ENCODE measurements around the gene C3orf18. TPM values are rescaled to one million over a fixed set of nuclear protein-coding genes. Genes with fewer than 3 reads are reported as not detected.

C3orf18 gene
- total RNA-seq, 1 donor from 2014 or later: 10.8 TPM

DNA sequence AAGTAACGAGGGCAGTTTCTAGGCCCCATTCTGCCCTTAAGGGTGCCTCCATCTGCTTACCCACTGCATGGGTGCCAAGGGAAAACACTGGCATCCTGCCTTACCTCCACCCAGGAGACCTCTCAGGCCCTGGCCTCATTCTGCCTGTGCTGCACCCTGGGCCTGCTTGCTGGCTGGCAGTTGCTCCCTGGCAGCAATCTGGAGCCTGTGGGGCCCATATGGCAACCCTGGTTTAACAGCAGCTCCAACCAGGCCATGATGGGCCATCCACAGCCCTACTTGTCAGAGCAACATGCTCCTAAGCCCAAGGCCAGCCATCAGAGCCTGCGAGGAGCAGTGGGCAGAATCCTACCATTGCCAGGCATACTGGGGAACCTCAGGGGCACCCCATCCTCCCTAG lies 3.7 kb downstream of the C3orf18 start:
- intact Hi-C loops (cut with DNase I): no loop called here
- Histone ChIP-seq H3K4me3 (no peak overlapping the region), H3K36me3 (no peaks in the 10 kb centered on the region), H3K4me1 (peaks cover 24% of the 10 kb centered on the region), H3K27me3 (no peaks in the 10 kb centered on the region), H3K27ac (no peak overlapping the region), H3K9me3 (no peaks in the 10 kb centered on the region)
- DNase-seq (ENCODE audit: extremely low spot score in 2 of 2): no peak
- TF ChIP-seq POLR2AphosphoS5 (IDR thresholded peaks at IDR 0.05; ENCODE audit: insufficient read depth in 1 of 2, low read depth in 1 of 2): no peak
- no peak for TF ChIP-seq POLR2A (IDR thresholded peaks at IDR 0.05)
- TF ChIP-seq, protein P1, sequence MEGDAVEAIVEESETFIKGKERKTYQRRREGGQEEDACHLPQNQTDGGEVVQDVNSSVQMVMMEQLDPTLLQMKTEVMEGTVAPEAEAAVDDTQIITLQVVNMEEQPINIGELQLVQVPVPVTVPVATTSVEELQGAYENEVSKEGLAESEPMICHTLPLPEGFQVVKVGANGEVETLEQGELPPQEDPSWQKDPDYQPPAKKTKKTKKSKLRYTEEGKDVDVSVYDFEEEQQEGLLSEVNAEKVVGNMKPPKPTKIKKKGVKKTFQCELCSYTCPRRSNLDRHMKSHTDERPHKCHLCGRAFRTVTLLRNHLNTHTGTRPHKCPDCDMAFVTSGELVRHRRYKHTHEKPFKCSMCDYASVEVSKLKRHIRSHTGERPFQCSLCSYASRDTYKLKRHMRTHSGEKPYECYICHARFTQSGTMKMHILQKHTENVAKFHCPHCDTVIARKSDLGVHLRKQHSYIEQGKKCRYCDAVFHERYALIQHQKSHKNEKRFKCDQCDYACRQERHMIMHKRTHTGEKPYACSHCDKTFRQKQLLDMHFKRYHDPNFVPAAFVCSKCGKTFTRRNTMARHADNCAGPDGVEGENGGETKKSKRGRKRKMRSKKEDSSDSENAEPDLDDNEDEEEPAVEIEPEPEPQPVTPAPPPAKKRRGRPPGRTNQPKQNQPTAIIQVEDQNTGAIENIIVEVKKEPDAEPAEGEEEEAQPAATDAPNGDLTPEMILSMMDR (IDR thresholded peaks at IDR 0.05): no peak

DNA sequence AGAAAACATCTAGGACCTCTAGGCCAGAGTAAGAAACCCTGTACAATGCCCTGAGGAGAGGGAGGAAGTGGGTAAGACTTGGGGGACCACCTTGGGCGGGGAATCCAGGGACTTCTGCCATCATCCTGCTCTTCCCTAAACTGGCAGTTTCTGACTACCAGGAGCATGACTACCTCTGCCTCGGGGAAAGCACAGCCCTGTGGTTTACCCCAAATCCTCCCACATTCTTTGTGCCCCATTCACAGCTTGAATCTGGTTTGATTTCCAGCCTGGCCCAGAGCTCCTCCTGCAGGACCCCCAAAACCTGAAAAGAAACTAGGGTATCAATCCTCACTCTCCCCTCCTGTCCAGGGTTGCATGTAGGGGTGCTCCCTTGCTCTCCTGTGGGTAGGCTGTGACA lies 4.7 kb downstream of the C3orf18 start:
- no peak overlapping the region for H3K27ac ChIP-seq
- H3K4me3 ChIP-seq: no peak overlapping the region
- H3K4me1 ChIP-seq: peaks cover 14% of the 10 kb centered on the region
- intact Hi-C loops (cut with DNase I): no loop called here
- H3K36me3 ChIP-seq: no peaks in the 10 kb centered on the region
- H3K27me3 ChIP-seq: no peaks in the 10 kb centered on the region
- no peak for DNase-seq (ENCODE audit: extremely low spot score in 2 of 2)
- TF ChIP-seq, protein P1 (IDR thresholded peaks at IDR 0.05): no peak
- TF ChIP-seq POLR2A (IDR thresholded peaks at IDR 0.05) (no peak), POLR2AphosphoS5 (IDR thresholded peaks at IDR 0.05; ENCODE audit: insufficient read depth in 1 of 2, low read depth in 1 of 2) (no peak)
- no peaks in the 10 kb centered on the region for H3K9me3 ChIP-seq

DNA sequence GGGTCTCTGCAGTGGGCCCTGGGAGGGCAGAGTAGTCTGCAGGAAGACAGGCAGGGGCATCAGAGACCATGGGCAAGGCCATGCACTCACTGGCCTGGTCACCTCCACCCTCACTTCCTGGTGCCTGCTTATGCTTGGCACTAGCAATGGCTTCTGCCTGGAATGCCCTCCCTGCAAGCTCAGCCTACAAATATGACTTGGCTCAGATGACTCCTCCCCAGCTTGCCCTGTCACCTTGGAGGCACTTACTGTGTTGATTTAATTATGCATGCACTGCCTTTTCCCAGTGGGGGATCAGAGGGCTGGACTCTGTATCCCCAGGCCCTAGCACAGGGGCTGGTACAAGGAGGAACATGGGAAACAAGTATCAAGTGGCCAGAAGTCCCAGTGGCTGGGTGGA lies 7.8 kb downstream of the C3orf18 start:
- Histone ChIP-seq H3K4me1 (no peaks in the 10 kb centered on the region), H3K36me3 (no peaks in the 10 kb centered on the region), H3K9me3 (no peaks in the 10 kb centered on the region), H3K4me3 (no peak overlapping the region), H3K27me3 (no peaks in the 10 kb centered on the region), H3K27ac (no peak overlapping the region)
- TF ChIP-seq POLR2AphosphoS5 (IDR thresholded peaks at IDR 0.05; ENCODE audit: insufficient read depth in 1 of 2, low read depth in 1 of 2): no peak
- TF ChIP-seq, protein P1 (IDR thresholded peaks at IDR 0.05): no peak
- no peak for TF ChIP-seq POLR2A (IDR thresholded peaks at IDR 0.05)
- DNase-seq (ENCODE audit: extremely low spot score in 2 of 2): no peak
- intact Hi-C loops (cut with DNase I): no loop called here

DNA sequence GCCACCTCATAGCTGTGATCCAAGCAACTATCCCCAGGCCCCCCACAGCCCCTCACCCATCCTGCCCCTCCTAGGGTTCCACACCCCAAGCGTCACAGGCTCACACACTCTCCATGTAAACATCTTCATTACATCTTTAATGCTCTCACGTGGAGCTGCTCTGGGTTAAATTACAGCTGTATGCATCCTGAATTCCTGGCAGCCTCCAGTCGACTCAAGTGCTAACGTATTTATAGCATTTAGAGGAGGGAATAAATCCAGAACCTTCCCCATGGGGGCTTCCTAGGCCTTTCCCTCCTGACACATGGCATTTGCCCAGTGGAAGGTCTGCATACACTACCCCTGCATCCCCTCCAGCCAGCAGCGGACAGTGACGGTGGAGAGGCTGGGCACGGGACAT lies 9.6 kb downstream of the C3orf18 start:
- Histone ChIP-seq H3K4me3 (no peak overlapping the region), H3K4me1 (no peaks in the 10 kb centered on the region), H3K36me3 (no peaks in the 10 kb centered on the region), H3K27ac (no peak overlapping the region), H3K27me3 (no peaks in the 10 kb centered on the region), H3K9me3 (no peaks in the 10 kb centered on the region)
- DNase-seq (ENCODE audit: extremely low spot score in 2 of 2): no peak
- intact Hi-C loops (cut with DNase I): no loop called here
- TF ChIP-seq POLR2AphosphoS5 (IDR thresholded peaks at IDR 0.05; ENCODE audit: insufficient read depth in 1 of 2, low read depth in 1 of 2) (no peak), POLR2A (IDR thresholded peaks at IDR 0.05) (no peak)
- TF ChIP-seq, protein P1 (IDR thresholded peaks at IDR 0.05): no peak

DNA sequence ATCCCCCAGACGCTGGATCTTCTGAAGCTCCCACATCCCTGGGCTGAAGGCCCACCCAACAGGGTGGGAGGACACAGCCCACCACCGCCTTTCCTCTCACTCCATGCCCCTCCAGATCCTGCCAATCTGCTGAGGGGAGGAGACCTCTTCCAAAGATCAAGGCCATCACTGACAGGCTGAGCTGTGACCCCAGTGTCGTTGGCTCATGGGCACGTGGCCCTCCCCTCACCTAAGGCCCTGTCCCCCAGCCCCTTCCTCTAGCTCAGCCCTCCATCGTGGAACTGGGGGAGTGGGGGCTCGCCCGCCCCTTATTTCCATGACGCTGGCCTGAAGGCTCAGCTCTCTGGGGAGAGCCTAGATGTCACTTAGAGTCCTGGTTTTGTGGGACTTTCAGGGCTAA lies 10.4 kb downstream of the C3orf18 start:
- TF ChIP-seq, protein P1 (IDR thresholded peaks at IDR 0.05): no peak
- TF ChIP-seq POLR2A (IDR thresholded peaks at IDR 0.05) (no peak), POLR2AphosphoS5 (IDR thresholded peaks at IDR 0.05; ENCODE audit: insufficient read depth in 1 of 2, low read depth in 1 of 2) (no peak)
- no peak for DNase-seq (ENCODE audit: extremely low spot score in 2 of 2)
- intact Hi-C loops (cut with DNase I): no loop called here

More for the DNA sequence above, 10.4 kb downstream of the C3orf18 start:
- H3K9me3 ChIP-seq: no peaks in the 10 kb centered on the region
- H3K36me3 ChIP-seq: no peaks in the 10 kb centered on the region
- H3K4me3 ChIP-seq: no peak overlapping the region
- H3K27me3 ChIP-seq: no peaks in the 10 kb centered on the region
- no peak overlapping the region for H3K27ac ChIP-seq
- no peaks in the 10 kb centered on the region for H3K4me1 ChIP-seq

All from vagina (tissue), 2 donors.